ENCODE results near the gene RFTN2.

DNA sequence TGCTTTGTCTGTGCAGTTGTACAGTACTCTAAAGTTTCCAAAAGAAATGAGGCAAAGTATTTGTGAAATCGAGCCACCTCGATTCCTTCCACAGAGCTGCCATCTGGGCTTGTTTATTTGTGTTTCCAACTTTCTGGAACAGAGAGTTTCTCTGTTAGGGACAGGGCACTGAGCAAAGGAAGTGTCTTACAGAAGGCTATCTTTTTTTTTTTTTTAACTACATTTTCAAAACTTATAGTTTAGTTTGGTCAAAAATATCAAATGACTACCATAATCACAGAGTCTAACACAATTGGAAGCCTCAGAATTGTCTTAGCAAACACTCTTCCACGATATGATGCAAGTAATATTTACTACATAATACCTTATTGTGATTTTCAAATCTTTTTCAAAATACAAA is 796 bp downstream of the RFTN2 start:
- TF ChIP-seq YY1 (IDR thresholded peaks at IDR 0.05; ENCODE audit: insufficient read depth, insufficient read length) = no peak
- TF ChIP-seq ZNF274 (IDR thresholded peaks at IDR 0.05; ENCODE audit: low read depth, low read length) = no peak
